ENCODE results near the gene STX2.
"Not testable (repeated sequence)": the region's sequence is repeated elsewhere in the genome, so short reads cannot be mapped to it uniquely, and the experiment has no call there.

Gene STX2

DNA sequence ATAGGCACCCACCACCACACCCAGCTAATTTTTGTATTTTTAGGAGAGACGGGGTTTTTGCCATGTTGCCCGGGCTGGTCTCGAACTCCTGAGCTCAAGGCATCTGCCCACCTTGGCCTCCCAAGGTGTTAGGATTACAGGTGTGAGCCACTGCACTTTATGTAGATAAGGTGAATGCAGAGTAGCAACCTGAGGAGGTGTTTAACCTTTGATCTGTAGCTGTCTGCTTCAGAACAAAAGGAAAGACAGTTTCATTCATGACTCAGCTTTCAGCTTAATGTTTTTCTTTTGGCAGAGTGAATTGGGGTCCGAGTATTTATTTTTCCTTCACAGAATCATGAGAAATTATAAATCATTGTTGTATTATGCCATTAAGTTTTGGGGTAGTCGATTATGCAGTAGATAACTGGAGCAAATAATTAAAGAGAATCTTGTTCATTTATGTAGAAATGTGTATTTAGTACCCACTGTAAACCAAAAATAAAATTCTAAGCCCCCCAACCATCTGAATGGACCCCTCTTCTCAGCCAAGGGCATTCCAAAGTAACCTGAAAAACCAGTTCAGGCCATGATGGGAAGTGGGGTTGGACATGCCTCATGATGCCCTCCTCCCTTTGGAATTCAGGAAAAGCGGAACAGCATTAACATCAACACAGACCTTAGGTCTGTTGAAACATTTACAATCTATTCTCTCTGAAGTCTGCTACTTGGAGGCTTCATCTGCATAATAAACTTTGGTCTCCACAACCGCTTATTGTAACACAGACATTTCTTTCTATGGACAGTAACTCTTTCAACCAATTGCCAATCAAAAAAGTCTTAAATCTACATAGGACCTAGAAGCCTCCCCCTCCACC is 10.7 kb upstream of the STX2 start:
- no peak for TF ChIP-seq CTCF (conservative IDR thresholded peaks at IDR 0.05; ENCODE audit: low read depth, low read length)
- no peak overlapping the region for H3K4me3 ChIP-seq (ENCODE audit: low read length)
- no peak for DNase-seq (ENCODE audit: low read depth)

DNA sequence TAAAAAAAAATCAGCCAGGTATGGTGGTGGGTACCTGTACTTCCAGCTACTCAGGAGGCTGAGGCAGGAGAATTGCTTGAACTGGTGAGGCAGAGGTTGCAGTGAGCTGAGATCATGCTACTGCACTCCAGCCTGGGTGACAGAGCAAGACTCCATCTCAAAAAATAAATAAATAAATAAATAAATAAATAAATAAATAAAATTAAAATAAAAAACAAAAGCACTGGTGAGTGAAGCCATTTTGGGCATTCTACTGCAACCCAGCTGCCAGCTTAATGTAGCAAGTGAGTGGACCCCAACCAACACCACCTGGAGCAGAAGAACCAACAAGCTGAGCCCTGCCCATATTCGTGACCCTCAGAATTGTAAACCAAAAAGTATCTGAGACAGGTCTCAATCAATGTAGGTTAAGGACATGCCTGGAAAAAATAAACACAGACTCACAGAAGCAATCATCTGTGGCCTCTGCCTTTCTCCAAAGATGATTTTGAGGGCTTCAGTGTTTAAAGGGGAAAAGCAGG is 9.8 kb upstream of the STX2 start:
- not testable (repeated sequence) for H3K4me3 ChIP-seq (ENCODE audit: low read length); DNase-seq (ENCODE audit: low read depth)

- H3K4me3 ChIP-seq (ENCODE audit: low read length); DNase-seq (ENCODE audit: low read depth): not testable (repeated sequence)
These were observed 9.1 kb upstream of the STX2 start for GRCh38 chr12:130848105-130848504.

- no peak for TF ChIP-seq CTCF (conservative IDR thresholded peaks at IDR 0.05; ENCODE audit: low read depth, low read length)
- H3K4me3 ChIP-seq (ENCODE audit: low read length) = no peak overlapping the region
- DNase-seq (ENCODE audit: low read depth) = no peak
These were observed 8.1 kb upstream of the STX2 start for GRCh38 chr12:130847112-130847511.

DNA sequence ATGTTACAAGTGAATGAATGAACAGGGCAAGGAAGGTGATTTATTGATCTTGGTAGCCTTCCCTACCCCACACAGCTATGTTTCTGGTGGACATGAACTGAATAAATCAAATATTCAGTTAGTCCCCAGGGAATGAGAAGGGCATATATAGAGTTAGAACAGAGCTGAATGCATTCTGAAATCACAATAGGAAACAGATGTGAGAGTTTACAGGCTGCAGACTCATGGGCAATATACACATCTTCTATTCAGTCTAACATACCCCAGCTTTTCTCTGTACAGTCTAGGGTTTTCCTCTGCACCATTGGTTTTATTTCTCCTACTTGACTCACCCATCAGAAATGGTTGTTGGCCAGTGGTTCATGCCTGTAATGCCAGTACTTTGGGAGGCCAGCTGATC is 7.3 kb upstream of the STX2 start:
- H3K4me3 ChIP-seq (ENCODE audit: low read length) = no peak overlapping the region
- TF ChIP-seq CTCF (conservative IDR thresholded peaks at IDR 0.05; ENCODE audit: low read depth, low read length) = no peak
- no peak for DNase-seq (ENCODE audit: low read depth)

DNA sequence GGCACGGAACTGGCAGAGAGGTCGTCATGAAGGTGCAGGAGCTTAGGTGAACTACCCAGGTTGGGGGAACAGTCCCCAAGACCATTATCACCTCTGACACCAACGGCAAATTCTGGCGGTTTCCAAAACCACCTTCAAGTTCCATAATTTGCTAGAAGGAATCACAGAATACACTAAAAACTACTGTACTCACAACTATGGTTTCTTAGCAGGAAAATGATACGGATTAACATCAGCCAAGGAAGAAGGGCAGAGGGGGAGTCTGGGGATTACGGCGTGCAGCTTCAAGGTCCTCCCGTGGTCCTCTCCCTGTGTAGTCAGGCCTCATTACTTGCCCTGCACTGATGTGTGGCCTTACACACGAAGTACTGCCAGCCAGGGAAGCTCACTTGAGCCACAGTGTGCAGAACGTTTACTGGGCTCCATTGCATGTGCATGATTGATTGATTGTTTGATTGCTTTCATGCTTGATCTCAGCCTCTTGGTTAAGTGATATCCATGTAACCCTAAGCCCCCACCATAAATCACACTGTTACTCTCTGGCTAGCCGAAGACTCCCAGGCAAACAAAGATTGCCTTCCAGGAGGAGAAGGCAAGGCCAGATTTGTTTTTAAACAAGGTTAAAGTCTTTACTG is 837 bp upstream of the STX2 start:
- TF ChIP-seq CTCF (conservative IDR thresholded peaks at IDR 0.05; ENCODE audit: low read depth, low read length) = no peak
- no peak for DNase-seq (ENCODE audit: low read depth)
- H3K4me3 ChIP-seq (ENCODE audit: low read length) = peak overlapping the region; percentile 48

- TF ChIP-seq CTCF (conservative IDR thresholded peaks at IDR 0.05; ENCODE audit: low read depth, low read length) = no peak
- no peak for DNase-seq (ENCODE audit: low read depth)
- H3K4me3 ChIP-seq (ENCODE audit: low read length) = peak overlapping the region; percentile 79
These were observed 633 bp downstream of the STX2 start for GRCh38 chr12:130838284-130838950.
